Activated CD4-positive, CD25-positive, alpha-beta regulatory T cell treated with anti-CD3 and anti-CD28 coated beads, Interleukin-2, amount 50 U/mL, for 16 hours (primary cell): ENCODE measurements around the gene ANXA11.
"Not testable (repeated sequence)": the region's sequence is repeated elsewhere in the genome, so short reads cannot be mapped to it uniquely, and the experiment has no call there.

Experiments
- DNase-seq: peaks from one replicate; pipeline ENCODE4 v3.0.0-alpha.2; 2020; ENCODE audit warnings: low read depth, low spot score

ANXA11 gene

GRCh38 chr10:80210259-80210658, 4.9 kb upstream of the ANXA11 start:
- no peak for DNase-seq

GRCh38 chr10:80207768-80208370, 2.5 kb upstream of the ANXA11 start:
- DNase-seq: no peak

GRCh38 chr10:80206277-80206655, 929 bp upstream of the ANXA11 start:
- DNase-seq: no peak

GRCh38 chr10:80204677-80205476, 460 bp downstream of the ANXA11 start:
- DNase-seq: no peak

GRCh38 chr10:80203835-80204676, 1.3 kb downstream of the ANXA11 start:
- DNase-seq: no peak

GRCh38 chr10:80202934-80203834, 2.2 kb downstream of the ANXA11 start:
- DNase-seq: peak; percentile 53

GRCh38 chr10:80202530-80202929, 2.8 kb downstream of the ANXA11 start:
- not testable (repeated sequence) for DNase-seq

GRCh38 chr10:80201608-80202141, 3.7 kb downstream of the ANXA11 start:
- DNase-seq: no peak

GRCh38 chr10:80200687-80201086, 4.7 kb downstream of the ANXA11 start:
- DNase-seq: no peak

GRCh38 chr10:80200259-80200658, 5.1 kb downstream of the ANXA11 start:
- no peak for DNase-seq

GRCh38 chr10:80199828-80200227, 5.5 kb downstream of the ANXA11 start:
- DNase-seq: no peak

GRCh38 chr10:80197972-80198916, 7.1 kb downstream of the ANXA11 start:
- no peak for DNase-seq

- DNase-seq: no peak
Observed at GRCh38 chr10:80196950-80197315, 8.4 kb downstream of the ANXA11 start.

- peak; percentile 34 for DNase-seq
Observed at GRCh38 chr10:80196270-80196949, 8.9 kb downstream of the ANXA11 start.

- no peak for DNase-seq
Observed at GRCh38 chr10:80195046-80195574, 10.2 kb downstream of the ANXA11 start.

- DNase-seq: no peak
Observed at GRCh38 chr10:80194373-80195045, 10.8 kb downstream of the ANXA11 start.

GRCh38 chr10:80192553-80192952, 12.8 kb downstream of the ANXA11 start:
- DNase-seq: no peak

GRCh38 chr10:80191589-80192270, 13.6 kb downstream of the ANXA11 start:
- DNase-seq: no peak
